NOMO-1 treated with dmso at 0.1 percent for 144 hours (cell line): ENCODE data around the gene CEP350.

Experiments used
- DNase-seq: peaks from one replicate; lab custom pipeline; 2025; ENCODE audit not compliant: unreplicated experiment; lab: John Stamatoyannopoulos, UW

The CEP350 gene, protein sequence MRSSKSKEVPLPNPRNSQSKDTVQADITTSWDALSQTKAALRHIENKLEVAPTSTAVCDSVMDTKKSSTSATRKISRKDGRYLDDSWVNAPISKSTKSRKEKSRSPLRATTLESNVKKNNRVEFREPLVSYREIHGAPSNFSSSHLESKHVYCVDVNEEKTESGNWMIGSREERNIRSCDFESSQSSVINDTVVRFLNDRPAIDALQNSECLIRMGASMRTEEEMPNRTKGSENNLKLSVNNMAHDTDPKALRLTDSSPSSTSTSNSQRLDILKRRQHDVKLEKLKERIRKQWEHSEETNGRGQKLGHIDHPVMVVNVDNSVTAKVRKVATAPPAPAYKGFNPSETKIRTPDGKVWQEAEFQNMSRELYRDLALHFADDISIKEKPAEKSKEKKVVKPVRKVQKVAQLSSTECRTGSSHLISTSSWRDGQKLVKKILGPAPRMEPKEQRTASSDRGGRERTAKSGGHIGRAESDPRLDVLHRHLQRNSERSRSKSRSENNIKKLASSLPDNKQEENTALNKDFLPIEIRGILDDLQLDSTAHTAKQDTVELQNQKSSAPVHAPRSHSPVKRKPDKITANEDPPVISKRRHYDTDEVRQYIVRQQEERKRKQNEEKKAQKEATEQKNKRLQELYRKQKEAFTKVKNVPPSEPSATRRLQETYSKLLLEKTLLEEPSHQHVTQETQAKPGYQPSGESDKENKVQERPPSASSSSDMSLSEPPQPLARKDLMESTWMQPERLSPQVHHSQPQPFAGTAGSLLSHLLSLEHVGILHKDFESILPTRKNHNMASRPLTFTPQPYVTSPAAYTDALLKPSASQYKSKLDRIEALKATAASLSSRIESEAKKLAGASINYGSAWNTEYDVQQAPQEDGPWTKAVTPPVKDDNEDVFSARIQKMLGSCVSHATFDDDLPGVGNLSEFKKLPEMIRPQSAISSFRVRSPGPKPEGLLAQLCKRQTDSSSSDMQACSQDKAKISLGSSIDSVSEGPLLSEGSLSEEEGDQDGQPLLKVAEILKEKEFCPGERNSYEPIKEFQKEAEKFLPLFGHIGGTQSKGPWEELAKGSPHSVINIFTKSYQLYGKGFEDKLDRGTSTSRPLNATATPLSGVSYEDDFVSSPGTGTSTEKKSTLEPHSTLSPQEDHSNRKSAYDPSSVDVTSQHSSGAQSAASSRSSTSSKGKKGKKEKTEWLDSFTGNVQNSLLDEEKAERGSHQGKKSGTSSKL (N-terminal part only)

DNA sequence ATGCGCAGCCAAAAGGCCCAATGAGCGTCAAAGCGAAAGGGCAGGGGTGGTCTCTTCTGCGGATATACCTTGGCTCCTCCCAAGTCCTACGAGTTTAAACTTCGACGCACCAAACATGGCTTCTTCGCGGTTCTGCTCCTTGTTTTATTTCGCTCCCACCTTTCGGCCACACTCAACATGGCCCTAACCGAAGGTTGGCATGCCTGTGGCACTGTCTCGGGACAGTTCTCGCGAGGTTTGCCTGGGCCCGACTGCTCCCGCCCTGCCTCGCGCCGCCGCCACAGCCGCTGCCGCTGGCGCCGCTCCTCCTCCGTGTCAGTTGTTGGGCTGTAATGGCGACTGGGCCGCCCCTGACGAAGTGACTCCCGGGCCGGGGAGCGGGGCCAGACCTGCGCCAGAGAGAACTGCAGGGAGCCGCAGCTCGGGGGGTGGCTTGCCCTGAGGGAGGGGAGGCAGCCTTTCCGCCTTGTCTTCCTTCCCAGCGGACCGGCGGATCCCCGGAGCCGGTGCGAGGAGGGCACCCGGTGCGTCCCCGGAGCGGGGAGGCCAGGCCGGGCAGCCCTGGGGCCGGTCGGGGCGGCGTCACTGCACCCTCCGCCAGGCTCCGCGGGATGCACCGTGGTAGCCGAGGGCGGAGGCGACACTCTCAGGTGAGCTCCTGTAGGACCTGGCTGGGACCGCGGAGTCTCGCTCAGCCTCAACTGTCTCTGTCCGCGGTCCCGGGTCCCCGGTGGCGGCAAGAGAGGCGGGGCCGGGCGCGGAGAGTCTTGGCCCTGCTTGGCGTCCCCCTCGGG is at the start of gene CEP350:
Gene CEP350, plus strand, starts transcription at position 318 of the 794 bp plus-strand sequence. CDS start 31,372 bp downstream, outside the sequence.
- peak; percentile 99 for DNase-seq

DNA sequence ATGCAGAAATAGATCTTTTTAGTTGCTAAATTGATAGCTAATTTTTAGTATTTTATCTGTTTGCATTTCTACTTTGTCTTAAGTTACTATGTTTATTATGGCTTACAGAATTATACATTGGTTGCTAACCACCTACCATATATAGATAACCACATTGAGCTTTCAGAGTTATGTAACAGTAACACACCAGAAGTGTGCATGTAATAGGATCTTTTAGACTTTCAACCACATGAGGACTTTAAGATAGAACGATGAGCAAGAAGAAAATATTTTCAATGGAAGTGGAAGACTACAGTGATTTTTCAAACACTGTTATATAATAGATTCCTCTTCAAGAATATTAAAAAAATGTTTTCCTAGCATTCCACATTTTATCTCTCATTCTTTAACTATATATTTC is 43.7 kb upstream of the CEP350 start:
- DNase-seq, result peak; percentile 9

DNA sequence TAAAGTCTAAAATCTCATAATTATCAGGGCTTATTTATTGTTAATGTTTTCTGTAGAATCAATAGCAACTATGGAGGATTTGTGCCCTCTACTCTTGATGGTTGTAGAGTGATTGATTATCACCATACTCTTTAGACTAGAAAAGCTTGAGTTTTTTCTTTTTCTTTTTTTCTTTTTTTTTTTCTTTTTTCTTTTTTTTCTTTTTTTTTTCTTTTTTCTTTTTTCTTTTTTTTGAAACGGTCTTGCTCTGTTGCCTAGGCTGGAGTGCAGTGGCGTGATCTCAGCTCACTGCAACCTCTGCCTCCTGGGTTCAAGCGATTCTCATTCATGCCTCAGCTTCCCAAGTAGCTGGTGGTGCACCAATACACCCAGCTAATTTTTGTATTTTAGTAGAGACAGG is 42.8 kb upstream of the CEP350 start:
- no peak for DNase-seq

DNA sequence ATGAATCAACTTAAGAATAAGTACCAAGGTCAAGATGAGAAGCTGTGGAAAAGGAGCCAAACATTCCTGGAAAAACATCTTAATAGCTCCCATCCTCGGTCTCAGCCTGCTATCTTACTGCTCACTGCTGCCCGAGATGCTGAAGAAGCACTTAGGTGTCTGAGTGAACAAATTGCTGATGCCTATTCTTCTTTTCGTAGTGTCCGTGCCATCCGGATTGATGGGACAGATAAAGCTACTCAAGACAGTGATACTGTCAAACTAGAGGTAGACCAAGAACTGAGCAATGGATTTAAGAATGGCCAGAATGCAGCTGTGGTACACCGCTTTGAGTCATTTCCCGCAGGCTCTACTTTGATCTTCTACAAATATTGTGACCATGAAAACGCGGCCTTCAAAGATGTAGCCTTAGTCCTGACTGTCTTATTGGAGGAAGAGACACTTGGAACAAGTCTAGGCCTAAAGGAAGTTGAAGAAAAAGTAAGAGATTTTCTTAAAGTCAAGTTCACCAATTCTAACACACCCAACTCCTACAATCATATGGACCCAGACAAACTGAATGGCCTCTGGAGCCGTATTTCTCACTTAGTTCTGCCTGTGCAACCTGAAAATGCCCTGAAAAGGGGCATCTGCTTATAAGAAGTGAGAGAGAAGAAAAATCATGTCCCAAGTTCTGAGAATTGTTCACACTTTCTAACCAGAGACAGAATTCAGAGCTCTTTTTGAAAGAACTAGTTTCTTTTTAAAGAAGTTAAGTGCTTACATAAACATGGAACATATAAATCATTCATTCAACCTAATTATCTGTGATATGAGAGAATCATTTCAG is 36.8 kb upstream of the CEP350 start:
- no peak for DNase-seq

DNA sequence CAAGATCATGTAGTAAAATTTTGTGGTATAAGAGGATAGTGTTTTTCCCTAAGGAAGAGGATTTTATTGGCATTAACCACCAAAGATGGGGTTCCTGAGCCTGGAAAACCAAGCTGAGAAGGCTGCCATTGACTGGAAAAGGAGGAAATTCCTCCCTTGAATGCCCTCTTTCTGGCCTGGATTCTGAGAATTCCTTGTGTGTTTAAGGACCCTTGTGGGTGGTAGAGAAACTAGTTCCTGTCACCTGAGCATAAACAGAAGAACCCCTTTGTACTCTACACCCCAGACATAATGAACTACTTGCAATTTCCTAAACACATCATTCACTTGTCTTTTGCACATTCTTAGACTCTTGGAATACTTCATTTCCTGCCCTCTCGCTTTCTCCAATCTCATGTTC is 33.1 kb upstream of the CEP350 start:
- DNase-seq, result no peak

DNA sequence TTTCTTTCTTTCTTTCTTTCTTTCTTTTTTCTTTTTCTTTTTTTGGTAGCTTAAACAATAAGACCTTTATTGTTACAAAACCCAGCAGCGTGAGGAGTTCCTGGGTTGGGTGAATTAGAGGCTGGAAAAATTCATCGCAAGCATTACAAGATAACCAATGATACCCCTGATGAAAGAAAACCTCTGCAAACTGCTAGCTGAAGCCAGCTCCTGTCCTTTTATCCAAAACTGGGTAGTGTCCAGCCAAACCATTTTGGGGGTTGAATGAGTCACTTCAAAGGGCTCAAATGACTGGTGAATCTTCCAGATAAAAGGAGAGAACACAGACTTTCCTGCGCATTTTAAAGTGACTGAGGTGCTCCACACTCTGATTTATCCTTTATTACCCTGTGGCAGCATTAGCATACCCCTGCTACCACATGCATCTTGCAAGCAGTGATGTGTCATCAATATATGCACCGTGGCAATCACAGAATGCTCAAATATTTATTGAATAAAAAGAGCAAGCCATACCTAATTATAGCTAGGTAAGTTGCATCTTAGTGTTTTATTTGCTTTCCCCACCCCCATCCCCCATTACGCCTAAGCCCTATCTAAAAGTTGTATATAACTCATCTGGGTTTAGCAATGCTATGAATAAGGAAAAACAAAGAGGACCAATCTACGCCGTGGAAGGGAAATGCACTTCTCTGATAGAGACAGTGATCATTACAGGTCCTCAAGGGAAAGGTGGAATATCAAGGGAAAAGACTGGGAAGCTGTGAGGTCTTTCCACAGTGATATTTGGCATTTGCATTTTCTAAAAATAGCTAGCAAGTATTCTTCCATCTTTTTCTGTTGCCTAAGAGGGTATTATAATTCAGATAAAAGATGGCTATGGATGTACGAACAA is 32.4 kb upstream of the CEP350 start:
- no peak for DNase-seq

DNA sequence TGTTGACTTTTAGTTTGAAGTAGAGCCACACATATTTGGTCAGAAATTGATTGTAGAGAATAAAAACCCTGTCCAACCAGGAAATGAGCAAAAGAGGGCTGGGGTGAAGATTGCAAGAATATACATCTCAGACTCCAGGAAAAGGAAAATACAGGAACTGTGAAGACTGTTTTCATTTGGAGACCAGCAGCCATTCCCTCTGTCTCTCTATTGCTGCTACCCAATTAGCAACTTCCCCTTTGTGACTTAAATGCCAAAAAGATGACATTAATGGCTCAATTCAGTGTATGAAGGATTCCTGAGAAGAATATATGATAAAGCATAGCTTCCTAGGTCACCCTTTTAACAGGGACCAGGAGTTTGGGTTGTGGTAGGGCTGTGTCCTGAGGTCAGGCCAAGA is 31.6 kb upstream of the CEP350 start:
- DNase-seq, result peak; percentile 11

DNA sequence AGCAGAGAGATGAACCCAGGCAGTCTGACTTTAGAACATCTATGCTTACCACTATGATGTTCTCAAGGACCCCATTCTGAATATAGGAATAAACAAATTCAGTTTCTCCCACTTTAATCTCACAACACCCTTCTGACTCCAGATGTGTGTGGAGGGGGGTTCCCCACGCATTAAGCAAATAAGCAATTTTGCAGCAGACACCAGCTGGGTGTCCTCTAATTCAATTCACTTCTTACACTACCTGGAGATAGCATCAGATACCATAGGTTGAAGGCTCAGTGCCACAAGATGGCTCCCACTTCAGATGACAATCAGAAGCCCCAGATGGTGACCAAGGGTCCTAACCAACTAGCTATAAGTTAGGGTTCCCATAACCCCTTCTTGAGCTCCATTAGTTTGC is 30.3 kb upstream of the CEP350 start:
- no peak for DNase-seq

DNA sequence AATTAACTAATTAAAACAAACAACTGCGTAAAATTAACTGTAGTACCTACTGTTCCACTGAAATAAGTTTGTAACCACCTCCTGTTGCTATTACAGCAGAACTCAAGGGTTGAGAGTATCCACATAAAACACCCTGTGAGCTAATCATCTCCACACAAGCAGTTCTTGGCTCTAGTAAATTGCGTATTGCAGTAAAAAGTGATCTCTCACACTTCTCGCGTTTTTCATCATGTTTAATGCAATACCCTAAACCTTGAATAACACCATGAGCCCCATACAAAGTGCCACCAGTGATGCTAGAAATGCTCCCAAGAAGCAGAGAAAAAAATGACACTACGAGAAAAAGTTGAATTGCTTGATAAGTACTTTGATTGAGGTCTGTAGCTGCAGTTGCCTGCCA is 29.3 kb upstream of the CEP350 start:
- no peak for DNase-seq

DNA sequence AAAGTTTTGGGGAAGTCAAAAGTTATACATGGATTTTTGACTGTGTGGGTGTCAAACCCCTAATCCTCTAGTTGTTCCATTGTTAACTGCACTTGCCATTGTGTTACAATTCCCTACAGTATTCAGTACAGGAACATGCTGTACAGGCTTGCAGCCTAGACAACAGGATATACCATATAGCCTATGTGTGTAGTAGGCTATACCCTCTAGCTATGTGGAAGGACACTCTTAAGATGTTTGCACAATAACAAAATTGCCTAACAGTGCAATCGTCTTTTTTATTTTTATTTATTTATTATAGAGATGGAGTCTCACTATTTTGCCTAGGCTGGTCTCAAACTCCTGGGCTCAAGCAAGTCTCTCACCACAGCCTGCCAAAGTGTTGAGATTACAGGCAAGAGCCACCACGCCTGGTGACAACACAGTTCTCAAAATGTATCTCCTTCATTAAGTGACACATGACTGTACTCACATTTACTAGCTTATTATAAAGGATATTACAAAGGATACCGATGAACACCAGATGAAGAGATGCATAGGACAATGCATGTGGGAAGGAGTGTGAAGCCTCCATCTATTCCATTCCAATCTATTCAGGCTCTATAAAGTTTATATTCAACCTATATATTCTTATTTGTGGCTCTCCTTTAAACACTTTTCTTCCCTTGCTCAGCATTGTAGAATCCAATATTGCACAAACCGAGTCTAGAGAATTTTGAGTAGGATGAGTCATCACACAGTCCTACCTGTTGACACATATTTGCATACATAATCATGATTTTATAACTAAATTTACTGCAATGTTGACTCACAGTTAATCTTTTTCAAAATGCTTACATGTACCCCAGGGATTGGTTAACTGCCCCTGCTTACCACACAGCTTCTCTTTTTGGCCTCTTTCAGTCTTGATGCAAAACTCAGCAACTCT is 28.4 kb upstream of the CEP350 start:
- no peak for DNase-seq

DNA sequence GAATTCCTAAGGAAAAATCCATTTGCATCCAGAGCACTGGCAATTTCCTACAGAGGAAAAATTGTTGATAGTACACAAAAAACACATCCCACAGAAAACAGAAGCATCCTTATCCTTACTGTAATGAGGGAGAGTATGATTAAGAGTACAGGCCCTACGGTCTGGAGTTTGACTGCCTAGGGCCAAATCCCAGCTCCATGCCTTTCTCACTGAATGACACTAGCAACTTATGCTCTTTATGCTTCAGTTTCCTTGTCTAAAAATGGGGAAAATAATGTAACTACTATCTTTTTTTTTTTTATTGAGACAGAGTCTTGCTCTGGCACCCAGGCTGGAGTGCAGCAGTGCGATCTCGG is 27.8 kb upstream of the CEP350 start:
- DNase-seq, result no peak

DNA sequence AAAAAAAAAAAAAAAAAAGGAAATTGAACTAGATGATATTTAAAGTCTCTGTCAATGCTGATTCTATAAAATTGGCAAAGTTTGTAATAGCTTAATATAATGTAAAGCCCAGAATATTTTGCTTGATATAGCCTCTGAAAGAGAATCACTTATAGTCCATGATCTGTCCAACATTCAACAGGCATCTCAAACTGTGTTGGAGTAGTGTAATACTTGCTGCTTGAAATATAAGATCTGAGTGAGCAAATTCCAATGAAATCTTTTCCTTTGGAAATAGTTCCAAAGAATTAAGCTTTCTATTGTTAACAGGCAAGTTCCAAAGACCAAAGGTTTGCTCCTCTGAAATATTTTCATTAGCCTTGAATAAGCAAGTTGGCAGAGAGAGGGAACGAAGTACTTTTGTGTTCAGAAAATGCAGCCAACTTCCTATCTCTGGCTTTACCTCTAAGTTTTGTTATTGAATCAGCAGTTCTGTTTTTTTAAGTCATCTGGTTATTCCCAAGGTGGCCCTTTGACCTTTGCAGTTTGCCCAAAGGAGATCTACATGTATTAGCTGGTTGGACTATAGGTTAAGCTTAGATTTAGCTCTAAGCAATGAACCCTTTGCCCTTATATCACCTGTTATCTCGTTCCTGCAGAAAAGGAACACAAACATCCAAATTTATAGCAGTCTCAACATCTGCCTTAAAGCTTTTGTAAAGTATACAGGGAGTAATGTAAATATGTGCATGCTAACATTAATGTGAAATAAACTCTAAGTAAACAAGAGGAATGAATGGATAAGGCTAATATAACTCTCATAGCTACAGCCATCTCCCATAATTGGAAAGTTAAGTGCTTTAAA is 24.4 kb upstream of the CEP350 start:
- no peak for DNase-seq

DNA sequence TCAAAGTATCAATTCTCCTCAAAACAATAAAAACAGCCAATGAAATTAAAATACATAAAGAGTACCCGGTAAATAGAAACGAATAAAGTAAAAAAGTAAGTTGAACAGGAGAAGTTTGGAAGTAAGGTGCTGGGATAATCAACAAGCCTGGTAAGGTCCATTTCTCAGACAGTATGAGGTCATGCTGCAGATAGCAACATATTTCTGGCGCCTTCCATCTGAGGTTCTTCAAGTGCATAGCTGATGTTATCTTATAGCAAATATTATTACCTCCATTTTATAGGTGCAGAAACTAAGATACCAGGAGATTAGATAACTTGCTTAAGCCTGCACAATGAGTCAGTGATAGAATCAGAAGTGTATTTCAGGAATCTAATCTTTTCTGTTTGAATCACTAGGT is 23.7 kb upstream of the CEP350 start:
- no peak for DNase-seq

DNA sequence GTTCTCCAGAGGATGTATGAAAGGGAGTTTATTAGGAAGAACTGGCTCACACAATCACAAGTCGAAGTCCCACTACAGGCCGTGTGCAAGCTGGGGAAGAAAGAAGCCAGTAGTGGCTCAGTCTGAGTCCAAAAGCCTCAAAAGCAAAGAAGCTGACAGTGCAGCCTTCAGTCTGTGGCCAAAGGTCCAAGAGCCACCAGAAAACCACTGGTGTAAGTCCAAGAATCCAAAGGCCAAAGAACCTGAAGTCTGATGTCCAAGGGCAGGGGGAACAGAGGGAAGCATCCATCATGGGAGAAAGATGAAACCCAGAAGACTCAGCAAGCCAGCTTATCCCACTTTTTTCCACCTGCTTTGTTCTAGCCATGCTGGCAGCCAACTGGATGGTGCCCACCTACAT is 21.4 kb upstream of the CEP350 start:
- DNase-seq, result no peak

DNA sequence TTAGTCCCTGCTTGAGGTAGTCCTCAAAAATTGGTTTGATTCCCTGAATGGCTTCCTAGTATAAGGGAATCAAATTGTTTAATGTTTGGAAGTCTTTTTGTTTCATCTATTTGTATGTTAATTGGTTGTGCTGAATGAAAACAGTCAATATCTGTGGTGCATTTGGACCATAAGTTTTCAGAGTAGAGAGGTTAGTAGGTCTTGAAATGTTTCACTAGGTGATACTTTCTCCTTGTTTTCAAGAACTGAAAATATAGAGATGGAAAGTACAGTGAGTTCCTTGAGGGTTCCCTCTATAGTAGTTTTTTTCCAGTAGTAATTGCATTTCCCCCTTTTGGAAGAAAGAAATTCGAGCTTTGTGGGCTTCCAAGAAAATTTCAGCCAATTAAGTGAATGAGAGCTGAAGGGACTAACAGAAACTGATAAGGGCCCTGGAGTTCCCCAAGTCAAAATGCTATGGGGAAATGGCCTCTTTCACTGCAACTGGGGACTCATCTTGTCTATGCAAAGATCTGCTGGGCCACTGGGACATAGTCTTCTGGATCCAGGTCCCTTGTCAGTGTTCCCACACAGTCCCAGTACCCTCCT is 18.6 kb upstream of the CEP350 start:
- no peak for DNase-seq

DNA sequence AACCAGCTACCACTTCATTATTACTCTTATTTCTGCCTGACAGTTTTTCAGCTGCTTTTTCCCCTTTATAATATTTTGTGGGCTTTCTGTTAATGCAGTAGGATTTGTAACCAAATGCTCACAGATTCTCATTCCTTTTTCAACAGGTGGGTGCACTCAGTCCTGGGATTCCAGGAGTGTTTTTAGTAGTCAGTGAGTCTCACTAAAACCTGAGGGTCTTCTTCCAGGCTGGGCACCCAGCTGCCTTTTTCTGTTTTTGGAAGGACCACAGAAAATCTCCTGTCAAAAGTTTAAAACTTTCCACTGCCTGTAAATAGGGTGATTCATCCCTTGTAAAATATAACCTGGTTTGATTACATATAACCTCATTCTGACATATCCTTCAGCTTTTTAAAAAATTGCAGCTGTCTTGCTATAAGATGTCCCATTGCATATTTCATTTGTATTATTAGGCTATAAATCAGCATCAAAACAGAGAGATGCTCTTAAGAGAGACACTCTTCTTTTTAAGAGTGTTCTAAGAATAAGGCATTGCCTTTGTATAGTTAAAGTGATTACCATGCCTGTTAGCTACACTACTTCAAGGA is 16.8 kb upstream of the CEP350 start:
- DNase-seq, result no peak
